GM19238 (cell line): ENCODE measurements around the gene PIGM.

ENCODE experiments used
- DNase-seq: peaks from one replicate; pipeline ENCODE4 v3.0.0; 2011; ENCODE audit warnings: low spot score; ENCODE audit not compliant: insufficient read length

Gene PIGM

GRCh38 chr1:160022330-160023310 lies 9.2 kb downstream of the PIGM start:
- DNase-seq: no peak

GRCh38 chr1:160021376-160022074 lies 10.3 kb downstream of the PIGM start:
- no peak for DNase-seq

- DNase-seq: no peak
These were observed 11.6 kb downstream of the PIGM start for GRCh38 chr1:160020196-160020595.

- no peak for DNase-seq
These were observed 12.9 kb downstream of the PIGM start for GRCh38 chr1:160018900-160019299.

GRCh38 chr1:160018347-160018746 lies 13.4 kb downstream of the PIGM start:
- no peak for DNase-seq

- no peak for DNase-seq
These were observed 14.2 kb downstream of the PIGM start for GRCh38 chr1:160017592-160017991.

- DNase-seq: no peak
These were observed 20.0 kb downstream of the PIGM start for GRCh38 chr1:160011781-160012180.

GRCh38 chr1:160009801-160010200 lies 22.0 kb downstream of the PIGM start:
- DNase-seq: no peak

GRCh38 chr1:160009081-160009480 lies 22.7 kb downstream of the PIGM start:
- DNase-seq: no peak

GRCh38 chr1:160007577-160008200 lies 24.1 kb downstream of the PIGM start:
- no peak for DNase-seq

GRCh38 chr1:160006312-160006940 lies 25.4 kb downstream of the PIGM start:
- DNase-seq: peak; percentile 53

- DNase-seq: no peak
These were observed 26.7 kb downstream of the PIGM start for GRCh38 chr1:160005070-160005469.

- DNase-seq: no peak
These were observed 27.4 kb downstream of the PIGM start for GRCh38 chr1:160004425-160004824.

GRCh38 chr1:160004001-160004400 lies 27.8 kb downstream of the PIGM start:
- no peak for DNase-seq

GRCh38 chr1:160001440-160001839 lies 30.4 kb downstream of the PIGM start:
- no peak for DNase-seq

GRCh38 chr1:159999204-159999603 lies 32.6 kb downstream of the PIGM start:
- DNase-seq: no peak

- DNase-seq: no peak
These were observed 35.1 kb downstream of the PIGM start for GRCh38 chr1:159996653-159997052.

GRCh38 chr1:159994896-159995295 lies 36.9 kb downstream of the PIGM start:
- DNase-seq: no peak

GRCh38 chr1:159993911-159994310 lies 37.9 kb downstream of the PIGM start:
- no peak for DNase-seq

GRCh38 chr1:159992161-159992560 lies 39.6 kb downstream of the PIGM start:
- DNase-seq: no peak

GRCh38 chr1:159991513-159991912 lies 40.3 kb downstream of the PIGM start:
- DNase-seq: no peak

GRCh38 chr1:159990005-159990404 lies 41.8 kb downstream of the PIGM start:
- no peak for DNase-seq
